ENCODE measurements around the gene DOCK11.
"Not testable (repeated sequence)": the region's sequence is repeated elsewhere in the genome, so short reads cannot be mapped to it uniquely, and the experiment has no call there.

Gene DOCK11

DNA sequence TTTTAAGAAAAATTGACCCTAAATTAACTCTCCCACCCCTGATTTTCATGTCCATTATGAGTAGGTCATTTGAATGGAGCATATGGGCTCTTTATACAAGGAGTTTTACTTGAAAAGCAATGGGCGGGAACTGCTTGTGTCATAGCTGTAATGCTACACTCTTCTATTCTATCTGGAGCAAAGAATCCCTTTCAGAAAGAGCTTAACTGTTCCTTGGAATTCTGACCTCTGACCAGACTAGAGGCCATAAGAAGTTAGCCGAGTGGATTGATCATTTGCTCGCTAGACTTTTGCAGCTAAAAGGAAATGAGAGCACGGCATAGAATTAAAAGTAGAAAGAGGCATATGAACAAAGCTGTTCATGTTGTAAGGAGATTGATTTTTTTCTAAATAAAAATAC is 79.1 kb downstream of the DOCK11 start:
- peaks cover 12% of the 10 kb centered on the region; the same call in 1 of the 2 replicates for H3K36me3 ChIP-seq (ENCODE audit: insufficient read depth, low read length)
- no peaks in the 10 kb centered on the region for H4K20me1 ChIP-seq (ENCODE audit: insufficient read depth, low read length)
- no peak for TF ChIP-seq CTCF (IDR thresholded peaks at IDR 0.05; ENCODE audit: low read length)
- TF ChIP-seq EZH2 (IDR thresholded peaks at IDR 0.05; ENCODE audit: borderline replicate concordance, low read length) = no peak
- H3K9ac ChIP-seq (ENCODE audit: low read length) = no peak overlapping the region
- no peaks in the 10 kb centered on the region for H3K79me2 ChIP-seq (ENCODE audit: insufficient read depth, low read length)
- no peak overlapping the region for H3K27ac ChIP-seq (ENCODE audit: low read depth, low read length, poor library complexity, severe bottlenecking)
- no peaks in the 10 kb centered on the region for H3K9me3 ChIP-seq (ENCODE audit: low read length)
- no peaks in the 10 kb centered on the region for H3K27me3 ChIP-seq (ENCODE audit: insufficient read depth, low read length)
- no peaks in the 10 kb centered on the region for H3K4me1 ChIP-seq (ENCODE audit: insufficient read depth, low read length, severe bottlenecking)
- H3K4me2 ChIP-seq (ENCODE audit: low read length) = no peak overlapping the region
- H3F3A ChIP-seq (ENCODE audit: insufficient read depth, low read length) = no peaks in the 10 kb centered on the region
- no peaks in the 10 kb centered on the region for H3K9me2 ChIP-seq (ENCODE audit: low read depth, low read length)
- H2AFZ ChIP-seq (ENCODE audit: low read length) = no peak overlapping the region
- H3K4me3 ChIP-seq (ENCODE audit: low read depth, low read length, poor library complexity, severe bottlenecking) = no peak overlapping the region

- Histone ChIP-seq H3K9me2 (ENCODE audit: low read depth, low read length) (no peaks in the 10 kb centered on the region), H3K27me3 (ENCODE audit: insufficient read depth, low read length) (no peaks in the 10 kb centered on the region)
These were observed 81.4 kb downstream of the DOCK11 start for GRCh38 chrX:118577041-118577440.

GRCh38 chrX:118579417-118579816 is 83.8 kb downstream of the DOCK11 start:
- Histone ChIP-seq H3K27ac (ENCODE audit: low read depth, low read length, poor library complexity, severe bottlenecking) (no peak overlapping the region), H3K27me3 (ENCODE audit: insufficient read depth, low read length) (no peaks in the 10 kb centered on the region), H3K9ac (ENCODE audit: low read length) (no peak overlapping the region), H2AFZ (ENCODE audit: low read length) (no peak overlapping the region), H3F3A (ENCODE audit: insufficient read depth, low read length) (no peaks in the 10 kb centered on the region), H3K4me2 (ENCODE audit: low read length) (no peak overlapping the region), H3K9me2 (ENCODE audit: low read depth, low read length) (no peaks in the 10 kb centered on the region), H4K20me1 (ENCODE audit: insufficient read depth, low read length) (no peaks in the 10 kb centered on the region), H3K9me3 (ENCODE audit: low read length) (no peaks in the 10 kb centered on the region), H3K79me2 (ENCODE audit: insufficient read depth, low read length) (no peaks in the 10 kb centered on the region), H3K4me3 (ENCODE audit: low read depth, low read length, poor library complexity, severe bottlenecking) (no peak overlapping the region), H3K36me3 (ENCODE audit: insufficient read depth, low read length) (0 out of 2 replicates have a peak, but pooled peaks cover 3% of the 10 kb centered on the region), H3K4me1 (ENCODE audit: insufficient read depth, low read length, severe bottlenecking) (no peaks in the 10 kb centered on the region)
- TF ChIP-seq CTCF (IDR thresholded peaks at IDR 0.05; ENCODE audit: low read length) = no peak

More at GRCh38 chrX:118577041-118577440, 81.4 kb downstream of the DOCK11 start:
- TF ChIP-seq CTCF (IDR thresholded peaks at IDR 0.05; ENCODE audit: low read length) = no peak
- peaks cover 7% of the 10 kb centered on the region; the same call in 1 of the 2 replicates for H3K36me3 ChIP-seq (ENCODE audit: insufficient read depth, low read length)
- H4K20me1 ChIP-seq (ENCODE audit: insufficient read depth, low read length) = no peaks in the 10 kb centered on the region
- no peaks in the 10 kb centered on the region for H3K4me1 ChIP-seq (ENCODE audit: insufficient read depth, low read length, severe bottlenecking)
- no peak overlapping the region for H2AFZ ChIP-seq (ENCODE audit: low read length)
- no peaks in the 10 kb centered on the region for H3F3A ChIP-seq (ENCODE audit: insufficient read depth, low read length)
- no peak overlapping the region for H3K4me3 ChIP-seq (ENCODE audit: low read depth, low read length, poor library complexity, severe bottlenecking)
- H3K4me2 ChIP-seq (ENCODE audit: low read length) = no peak overlapping the region
- H3K9me3 ChIP-seq (ENCODE audit: low read length) = no peaks in the 10 kb centered on the region
- H3K9ac ChIP-seq (ENCODE audit: low read length) = no peak overlapping the region
- no peaks in the 10 kb centered on the region for H3K79me2 ChIP-seq (ENCODE audit: insufficient read depth, low read length)
- no peak overlapping the region for H3K27ac ChIP-seq (ENCODE audit: low read depth, low read length, poor library complexity, severe bottlenecking)

GRCh38 chrX:118582926-118583325 is 87.3 kb downstream of the DOCK11 start:
- H4K20me1 ChIP-seq (ENCODE audit: insufficient read depth, low read length); H3K4me1 ChIP-seq (ENCODE audit: insufficient read depth, low read length, severe bottlenecking); H3K36me3 ChIP-seq (ENCODE audit: insufficient read depth, low read length); H3F3A ChIP-seq (ENCODE audit: insufficient read depth, low read length); H3K27ac ChIP-seq (ENCODE audit: low read depth, low read length, poor library complexity, severe bottlenecking); H3K4me3 ChIP-seq (ENCODE audit: low read depth, low read length, poor library complexity, severe bottlenecking); H3K4me2 ChIP-seq (ENCODE audit: low read length); H3K9me3 ChIP-seq (ENCODE audit: low read length); H3K9me2 ChIP-seq (ENCODE audit: low read depth, low read length); H3K9ac ChIP-seq (ENCODE audit: low read length); H3K79me2 ChIP-seq (ENCODE audit: insufficient read depth, low read length); H2AFZ ChIP-seq (ENCODE audit: low read length); H3K27me3 ChIP-seq (ENCODE audit: insufficient read depth, low read length): not testable (repeated sequence)
